GM23338 (cell line): Measurements from ENCODE around the gene KCNS3.

Source experiments
- CREB1 ChIP-seq: fragments of 250-450 bp; sonication (Bioruptor Pico); IDR thresholded peaks from 2 replicates; pipeline ENCODE4 v1.5.0; 2020; ENCODE audit warnings: low read depth, mild to moderate bottlenecking, moderate library complexity
- CTCF ChIP-seq, 2 experiments: fragments of 200-600 bp in 1 of 2; sonication (generic) in 1 of 2; conservative IDR thresholded peaks; 2 replicates each; pipeline versions ENCODE4 v1.5.1 to v1.6.1; 2016 to 2017; ENCODE audit warnings: antibody characterized with exemption in 2 of 2, low read depth in 2 of 2, mild to moderate bottlenecking in 2 of 2, moderate library complexity in 1 of 2
- EZH2 ChIP-seq: fragments of 200-600 bp; sonication (generic); IDR thresholded peaks from one replicate; pipeline ENCODE4 v1.8.0; 2017; ENCODE audit warnings: antibody characterized with exemption, mild to moderate bottlenecking, low read depth; ENCODE audit not compliant: unreplicated experiment
- EZH2phosphoT487 ChIP-seq: fragments of 200-600 bp; sonication (generic); IDR thresholded peaks from one replicate; pipeline ENCODE4 v1.8.1; 2018; ENCODE audit warnings: antibody characterized with exemption; ENCODE audit not compliant: unreplicated experiment
- POLR2AphosphoS5 ChIP-seq: IDR thresholded peaks from 2 replicates; pipeline ENCODE4 v1.6.1; 2016; ENCODE audit warnings: antibody characterized with exemption, low read depth

GRCh38 chr2:17943444-17943843 is 65.0 kb downstream of the KCNS3 start:
- TF ChIP-seq CTCF (conservative IDR thresholded peaks at IDR 0.05; ENCODE audit: low read depth in 2 of 2): no peak
- no peak for TF ChIP-seq CREB1 (CRISPR knock-in tag)
- no peak for TF ChIP-seq POLR2AphosphoS5
- no peak for TF ChIP-seq EZH2phosphoT487
- no peak for TF ChIP-seq EZH2
